ENCODE measurements around the gene MMS22L. TPM values are rescaled to one million over a fixed set of nuclear protein-coding genes. Genes with fewer than 3 reads are reported as not detected.

MMS22L gene
- total and polyA plus RNA-seq, 2 of the 13 experiments (the other 11 are each of a cell fraction or from before 2014, with no cell fraction given): 6.2 to 32.9 TPM

GRCh38 chr6:97316978-97317377, 34.0 kb upstream of the MMS22L start:
- ATAC-seq: no peak
- no peaks in the 10 kb centered on the region for H3K9me3 ChIP-seq (ENCODE audit: low read length)
- POLR2A ChIA-PET: no interaction called here
- H3K4me2 ChIP-seq (ENCODE audit: low read depth, low read length): no peak overlapping the region
- no peak overlapping the region for H3K9ac ChIP-seq (ENCODE audit: insufficient read depth, low read depth, low read length)
- no peak overlapping the region for H2AFZ ChIP-seq (ENCODE audit: low read length)
- in situ Hi-C loops (cut with HindIII; ENCODE audit: extremely low pct_ligation_motif_present, low pct_unique_long_range_greater_than_20kb) (no loop called here), intact Hi-C loops (cut with micrococcal nuclease; ENCODE audit: unreplicated experiment) (no loop called here)
- no TSS peak for BruUV-seq (replicated peaks)
- H3K79me2 ChIP-seq (ENCODE audit: insufficient read depth, low read length): no peaks in the 10 kb centered on the region
- H4K20me1 ChIP-seq (ENCODE audit: insufficient read depth, low read length): no peaks in the 10 kb centered on the region
- no peak for FAIRE-seq
- no peak for DNase-seq (ENCODE audit: low spot score)
- H3K4me3 ChIP-seq (replicated peaks in 1 of 3; ENCODE audit: insufficient read depth in 1 of 3, low read depth in 2 of 3, low read length in 3 of 3): no peak overlapping the region
- H3K4me1 ChIP-seq (ENCODE audit: insufficient read depth, low read length): no peaks in the 10 kb centered on the region
- no peaks in the 10 kb centered on the region for H3K27me3 ChIP-seq (ENCODE audit: control insufficient read depth in 1 of 2, insufficient read depth in 2 of 2, low read length in 2 of 2)
- CTCF ChIA-PET (ENCODE audit: low intra/inter-chr PET ratio, low total read pairs): no interaction called here
- no peak overlapping the region for H3K27ac ChIP-seq (ENCODE audit: extremely low read length, insufficient read depth, low read length)
- TF ChIP-seq ZNF605 (CRISPR knock-in tag; IDR thresholded peaks at IDR 0.05) (no peak), JDP2 (CRISPR knock-in tag; IDR thresholded peaks at IDR 0.05; ENCODE audit: borderline replicate concordance) (no peak)
- no peaks in the 10 kb centered on the region for H3K36me3 ChIP-seq (replicated peaks in 1 of 2; ENCODE audit: control insufficient read depth in 1 of 2, insufficient read depth in 2 of 2, low read length in 2 of 2)

GRCh38 chr6:97312241-97312640, 29.2 kb upstream of the MMS22L start:
- intact Hi-C loops (cut with micrococcal nuclease; ENCODE audit: unreplicated experiment): no loop called here
- CTCF ChIA-PET (ENCODE audit: low intra/inter-chr PET ratio, low total read pairs): no interaction called here
- POLR2A ChIA-PET: no interaction called here
- TF ChIP-seq ZNF761 (CRISPR knock-in tag; conservative IDR thresholded peaks at IDR 0.05): no peak
- TF ChIP-seq ZNF879 (CRISPR knock-in tag; IDR thresholded peaks at IDR 0.05): no peak
- no peak for TF ChIP-seq ISL2 (CRISPR knock-in tag; IDR thresholded peaks at IDR 0.05)
- no peak for TF ChIP-seq ZMYM3 (CRISPR knock-in tag; IDR thresholded peaks at IDR 0.05)
- TF ChIP-seq ZNF646 (CRISPR knock-in tag; IDR thresholded peaks at IDR 0.05): no peak
- no peak for TF ChIP-seq FOXO4 (CRISPR knock-in tag; conservative IDR thresholded peaks at IDR 0.05)

More at GRCh38 chr6:97312241-97312640, 29.2 kb upstream of the MMS22L start:
- Histone ChIP-seq H3K4me1 (ENCODE audit: insufficient read depth, low read length) (no peaks in the 10 kb centered on the region), H3K9ac (ENCODE audit: insufficient read depth, low read depth, low read length) (no peak overlapping the region), H3K79me2 (ENCODE audit: insufficient read depth, low read length) (no peaks in the 10 kb centered on the region), H3K27me3 (ENCODE audit: control insufficient read depth in 1 of 2, insufficient read depth in 2 of 2, low read length in 2 of 2) (no peaks in the 10 kb centered on the region; a peak in 1 of 5 replicates), H3K27ac (ENCODE audit: extremely low read length, insufficient read depth, low read length) (no peak overlapping the region), H3K4me3 (replicated peaks in 1 of 3; ENCODE audit: insufficient read depth in 1 of 3, low read depth in 2 of 3, low read length in 3 of 3) (no peak overlapping the region), H3K9me3 (ENCODE audit: low read length) (no peaks in the 10 kb centered on the region), H4K20me1 (ENCODE audit: insufficient read depth, low read length) (no peaks in the 10 kb centered on the region), H2AFZ (ENCODE audit: low read length) (no peak overlapping the region), H3K36me3 (replicated peaks in 1 of 2; ENCODE audit: control insufficient read depth in 1 of 2, insufficient read depth in 2 of 2, low read length in 2 of 2) (no peaks in the 10 kb centered on the region), H3K4me2 (ENCODE audit: low read depth, low read length) (no peak overlapping the region)
- WGBS (ENCODE audit: low lambda C conversion rate): 0% methylated on average over 1 of the region's 1 CpG
- no peak for DNase-seq (ENCODE audit: low spot score)
- no TSS peak for BruUV-seq (replicated peaks)
- ATAC-seq: no peak
- in situ Hi-C loops (cut with HindIII; ENCODE audit: extremely low pct_ligation_motif_present, low pct_unique_long_range_greater_than_20kb): no loop called here
- no peak for FAIRE-seq

All from HepG2 (cell line).